Fibroblast of lung (primary cell): ENCODE measurements around the gene NFATC2.

ENCODE experiments used
- CTCF ChIP-seq, 2 donors: IDR thresholded peaks in 1 of 2; conservative IDR thresholded peaks in 1 of 2; 1 replicate in 1 of 2; 2 replicates in 1 of 2; pipeline ENCODE4 v1.5.1; 2011 to 2012; ENCODE audit warnings: low read length in 2 of 2, control low read depth in 1 of 2, inconsistent platforms in 1 of 2, low read depth in 1 of 2, mild to moderate bottlenecking in 1 of 2
- EZH2 ChIP-seq: IDR thresholded peaks from 2 replicates; pipeline ENCODE4 v1.5.1; 2012; ENCODE audit warnings: low read length, control low read depth, mild to moderate bottlenecking; ENCODE audit errors: missing control alignments

GRCh38 chr20:51412333-51412871, 130.1 kb downstream of the NFATC2 start:
- TF ChIP-seq CTCF (conservative IDR thresholded peaks at IDR 0.05 in 1 of 2, IDR thresholded peaks at IDR 0.05 in 1 of 2; ENCODE audit: low read depth in 1 of 2, low read length in 2 of 2) (no peak), EZH2 (no peak)
